WTC11 (cell line): ENCODE data around the gene PTCSC3.

Experiments used
- ELF4 ChIP-seq: sonication (generic); formaldehyde crosslinking; IDR thresholded peaks from 2 replicates; pipeline ENCODE4 v1.8.1; 2022; ENCODE audit warnings: low read depth, mild to moderate bottlenecking, moderate library complexity, missing genetic modification reagents
- ETV6 ChIP-seq: sonication (generic); formaldehyde crosslinking; IDR thresholded peaks from 2 replicates; pipeline ENCODE4 v1.8.1; 2022; ENCODE audit warnings: mild to moderate bottlenecking, missing genetic modification reagents
- KAT7 ChIP-seq: sonication (generic); formaldehyde crosslinking; IDR thresholded peaks from 2 replicates; pipeline ENCODE4 v1.8.1; 2023; ENCODE audit warnings: missing genetic modification reagents, mild to moderate bottlenecking, borderline replicate concordance
- MXD4 ChIP-seq: fragments of 250-450 bp; sonication (Bioruptor Pico); IDR thresholded peaks from 2 replicates; pipeline ENCODE4 v1.8.0; 2021; ENCODE audit warnings: mild to moderate bottlenecking, moderate library complexity, borderline replicate concordance
- NFATC4 ChIP-seq: fragments of 250-450 bp; sonication (Bioruptor Pico); IDR thresholded peaks from 2 replicates; pipeline ENCODE4 v1.9.0; 2021; ENCODE audit warnings: mild to moderate bottlenecking
- NR1H2 ChIP-seq: sonication (generic); formaldehyde crosslinking; IDR thresholded peaks from 2 replicates; pipeline ENCODE4 v1.9.0; 2021; ENCODE audit warnings: mild to moderate bottlenecking, moderate library complexity, missing genetic modification reagents
- TEAD4 ChIP-seq: sonication (generic); formaldehyde crosslinking; IDR thresholded peaks from 2 replicates; pipeline ENCODE4 v1.8.0; 2022; ENCODE audit warnings: mild to moderate bottlenecking, missing genetic modification reagents
- ZNF416 ChIP-seq: fragments of 250-450 bp; sonication (Bioruptor Pico); IDR thresholded peaks from 2 replicates; pipeline ENCODE4 v1.9.0; 2021; ENCODE audit warnings: mild to moderate bottlenecking, inconsistent platforms
- ZNF423 ChIP-seq: fragments of 250-450 bp; sonication (Bioruptor Pico); IDR thresholded peaks from 2 replicates; pipeline ENCODE4 v2.1.2; 2022; ENCODE audit warnings: mild to moderate bottlenecking, moderate library complexity
- TF ChIP-seq, protein P1 (sequence below): sonication (generic); formaldehyde crosslinking; IDR thresholded peaks from 2 replicates; pipeline ENCODE4 v1.8.1; 2023; ENCODE audit warnings: mild to moderate bottlenecking, missing genetic modification reagents, borderline replicate concordance
- TF ChIP-seq, protein P2 (sequence below): fragments of 200-600 bp; IDR thresholded peaks from 2 replicates; pipeline ENCODE4 v1.8.0; 2022; ENCODE audit warnings: antibody characterized with exemption
- TF ChIP-seq, protein P3 (sequence below): sonication (generic); formaldehyde crosslinking; IDR thresholded peaks from 2 replicates; pipeline ENCODE4 v1.8.1; 2022; ENCODE audit warnings: low read depth, missing genetic modification reagents, borderline replicate concordance
- TF ChIP-seq, protein P4 (sequence below): sonication (generic); formaldehyde crosslinking; IDR thresholded peaks from 2 replicates; pipeline ENCODE4 v1.8.1; 2023; ENCODE audit warnings: mild to moderate bottlenecking, missing genetic modification reagents

DNA sequence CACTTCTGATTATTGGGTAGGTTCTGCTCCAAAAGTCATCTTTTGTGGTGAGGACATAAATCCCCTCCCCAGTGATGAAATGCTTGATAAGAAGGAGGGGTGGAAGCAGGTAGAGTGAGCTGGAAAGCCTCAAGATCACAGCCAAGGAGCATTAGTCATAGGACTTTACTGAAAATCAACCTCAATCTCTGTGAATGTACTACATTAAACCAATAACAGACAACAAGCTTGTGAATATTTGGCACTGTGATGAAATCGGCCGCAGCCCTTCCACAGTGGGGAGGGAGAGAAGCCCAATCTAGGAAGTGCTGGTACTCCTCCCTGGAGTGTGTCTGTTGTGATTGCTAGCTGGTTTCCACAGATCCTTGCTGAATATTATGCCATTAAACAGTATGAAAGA, 41.2 kb upstream of the PTCSC3 start:
- TF ChIP-seq, protein P1, sequence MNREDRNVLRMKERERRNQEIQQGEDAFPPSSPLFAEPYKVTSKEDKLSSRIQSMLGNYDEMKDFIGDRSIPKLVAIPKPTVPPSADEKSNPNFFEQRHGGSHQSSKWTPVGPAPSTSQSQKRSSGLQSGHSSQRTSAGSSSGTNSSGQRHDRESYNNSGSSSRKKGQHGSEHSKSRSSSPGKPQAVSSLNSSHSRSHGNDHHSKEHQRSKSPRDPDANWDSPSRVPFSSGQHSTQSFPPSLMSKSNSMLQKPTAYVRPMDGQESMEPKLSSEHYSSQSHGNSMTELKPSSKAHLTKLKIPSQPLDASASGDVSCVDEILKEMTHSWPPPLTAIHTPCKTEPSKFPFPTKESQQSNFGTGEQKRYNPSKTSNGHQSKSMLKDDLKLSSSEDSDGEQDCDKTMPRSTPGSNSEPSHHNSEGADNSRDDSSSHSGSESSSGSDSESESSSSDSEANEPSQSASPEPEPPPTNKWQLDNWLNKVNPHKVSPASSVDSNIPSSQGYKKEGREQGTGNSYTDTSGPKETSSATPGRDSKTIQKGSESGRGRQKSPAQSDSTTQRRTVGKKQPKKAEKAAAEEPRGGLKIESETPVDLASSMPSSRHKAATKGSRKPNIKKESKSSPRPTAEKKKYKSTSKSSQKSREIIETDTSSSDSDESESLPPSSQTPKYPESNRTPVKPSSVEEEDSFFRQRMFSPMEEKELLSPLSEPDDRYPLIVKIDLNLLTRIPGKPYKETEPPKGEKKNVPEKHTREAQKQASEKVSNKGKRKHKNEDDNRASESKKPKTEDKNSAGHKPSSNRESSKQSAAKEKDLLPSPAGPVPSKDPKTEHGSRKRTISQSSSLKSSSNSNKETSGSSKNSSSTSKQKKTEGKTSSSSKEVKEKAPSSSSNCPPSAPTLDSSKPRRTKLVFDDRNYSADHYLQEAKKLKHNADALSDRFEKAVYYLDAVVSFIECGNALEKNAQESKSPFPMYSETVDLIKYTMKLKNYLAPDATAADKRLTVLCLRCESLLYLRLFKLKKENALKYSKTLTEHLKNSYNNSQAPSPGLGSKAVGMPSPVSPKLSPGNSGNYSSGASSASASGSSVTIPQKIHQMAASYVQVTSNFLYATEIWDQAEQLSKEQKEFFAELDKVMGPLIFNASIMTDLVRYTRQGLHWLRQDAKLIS: no peak
- TF ChIP-seq, protein P2, sequence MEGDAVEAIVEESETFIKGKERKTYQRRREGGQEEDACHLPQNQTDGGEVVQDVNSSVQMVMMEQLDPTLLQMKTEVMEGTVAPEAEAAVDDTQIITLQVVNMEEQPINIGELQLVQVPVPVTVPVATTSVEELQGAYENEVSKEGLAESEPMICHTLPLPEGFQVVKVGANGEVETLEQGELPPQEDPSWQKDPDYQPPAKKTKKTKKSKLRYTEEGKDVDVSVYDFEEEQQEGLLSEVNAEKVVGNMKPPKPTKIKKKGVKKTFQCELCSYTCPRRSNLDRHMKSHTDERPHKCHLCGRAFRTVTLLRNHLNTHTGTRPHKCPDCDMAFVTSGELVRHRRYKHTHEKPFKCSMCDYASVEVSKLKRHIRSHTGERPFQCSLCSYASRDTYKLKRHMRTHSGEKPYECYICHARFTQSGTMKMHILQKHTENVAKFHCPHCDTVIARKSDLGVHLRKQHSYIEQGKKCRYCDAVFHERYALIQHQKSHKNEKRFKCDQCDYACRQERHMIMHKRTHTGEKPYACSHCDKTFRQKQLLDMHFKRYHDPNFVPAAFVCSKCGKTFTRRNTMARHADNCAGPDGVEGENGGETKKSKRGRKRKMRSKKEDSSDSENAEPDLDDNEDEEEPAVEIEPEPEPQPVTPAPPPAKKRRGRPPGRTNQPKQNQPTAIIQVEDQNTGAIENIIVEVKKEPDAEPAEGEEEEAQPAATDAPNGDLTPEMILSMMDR: no peak
- TF ChIP-seq, protein P3, sequence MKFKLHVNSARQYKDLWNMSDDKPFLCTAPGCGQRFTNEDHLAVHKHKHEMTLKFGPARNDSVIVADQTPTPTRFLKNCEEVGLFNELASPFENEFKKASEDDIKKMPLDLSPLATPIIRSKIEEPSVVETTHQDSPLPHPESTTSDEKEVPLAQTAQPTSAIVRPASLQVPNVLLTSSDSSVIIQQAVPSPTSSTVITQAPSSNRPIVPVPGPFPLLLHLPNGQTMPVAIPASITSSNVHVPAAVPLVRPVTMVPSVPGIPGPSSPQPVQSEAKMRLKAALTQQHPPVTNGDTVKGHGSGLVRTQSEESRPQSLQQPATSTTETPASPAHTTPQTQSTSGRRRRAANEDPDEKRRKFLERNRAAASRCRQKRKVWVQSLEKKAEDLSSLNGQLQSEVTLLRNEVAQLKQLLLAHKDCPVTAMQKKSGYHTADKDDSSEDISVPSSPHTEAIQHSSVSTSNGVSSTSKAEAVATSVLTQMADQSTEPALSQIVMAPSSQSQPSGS: no peak
- TF ChIP-seq, protein P4, sequence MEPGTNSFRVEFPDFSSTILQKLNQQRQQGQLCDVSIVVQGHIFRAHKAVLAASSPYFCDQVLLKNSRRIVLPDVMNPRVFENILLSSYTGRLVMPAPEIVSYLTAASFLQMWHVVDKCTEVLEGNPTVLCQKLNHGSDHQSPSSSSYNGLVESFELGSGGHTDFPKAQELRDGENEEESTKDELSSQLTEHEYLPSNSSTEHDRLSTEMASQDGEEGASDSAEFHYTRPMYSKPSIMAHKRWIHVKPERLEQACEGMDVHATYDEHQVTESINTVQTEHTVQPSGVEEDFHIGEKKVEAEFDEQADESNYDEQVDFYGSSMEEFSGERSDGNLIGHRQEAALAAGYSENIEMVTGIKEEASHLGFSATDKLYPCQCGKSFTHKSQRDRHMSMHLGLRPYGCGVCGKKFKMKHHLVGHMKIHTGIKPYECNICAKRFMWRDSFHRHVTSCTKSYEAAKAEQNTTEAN (CRISPR knock-in tag): no peak
- TF ChIP-seq ELF4 (CRISPR knock-in tag): no peak
- TF ChIP-seq ETV6 (CRISPR knock-in tag): no peak
- TF ChIP-seq NFATC4: no peak
- TF ChIP-seq KAT7 (CRISPR knock-in tag): no peak
- no peak for TF ChIP-seq NR1H2 (CRISPR knock-in tag)
- TF ChIP-seq MXD4 (CRISPR knock-in tag): no peak
- no peak for TF ChIP-seq ZNF416
- no peak for TF ChIP-seq ZNF423 (CRISPR knock-in tag)
- no peak for TF ChIP-seq TEAD4 (CRISPR knock-in tag)
